Measurements from ENCODE around the gene POLR2J2.
"Not testable (repeated sequence)": the region's sequence is repeated elsewhere in the genome, so short reads cannot be mapped to it uniquely, and the experiment has no call there.

Gene POLR2J2

GRCh38 chr7:102671166-102671955, at the start of gene POLR2J2:
TSS of gene POLR2J2 (minus strand) at chr7:102671663. CDS start at chr7:102671601, 62 bp downstream.
- not testable (repeated sequence) for DNase-seq (ENCODE audit: low read depth)

GRCh38 chr7:102718491-102718890, 47.0 kb upstream of the POLR2J2 start:
- not testable (repeated sequence) for DNase-seq (ENCODE audit: low read depth)

DNA sequence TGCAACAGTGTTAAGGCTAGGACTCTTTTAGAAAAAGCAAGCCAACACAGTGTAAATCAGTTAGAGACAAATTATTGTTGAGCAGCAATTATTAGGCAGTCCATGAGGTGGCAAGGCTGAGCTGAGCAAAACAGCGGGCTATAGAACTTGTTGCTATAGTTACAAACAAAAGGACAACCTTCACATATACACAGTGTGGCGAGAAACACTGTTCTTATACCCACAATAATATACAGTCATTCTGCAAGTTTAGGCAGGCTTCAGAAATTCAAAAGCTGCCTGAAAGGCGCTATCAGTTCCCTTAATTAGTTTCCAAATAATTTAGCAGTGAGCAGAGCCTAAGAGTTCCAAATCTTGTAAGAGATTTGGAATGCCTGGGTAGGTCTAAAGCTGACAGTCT, 44.3 kb upstream of the POLR2J2 start:
- not testable (repeated sequence) for DNase-seq (ENCODE audit: low read depth)

DNA sequence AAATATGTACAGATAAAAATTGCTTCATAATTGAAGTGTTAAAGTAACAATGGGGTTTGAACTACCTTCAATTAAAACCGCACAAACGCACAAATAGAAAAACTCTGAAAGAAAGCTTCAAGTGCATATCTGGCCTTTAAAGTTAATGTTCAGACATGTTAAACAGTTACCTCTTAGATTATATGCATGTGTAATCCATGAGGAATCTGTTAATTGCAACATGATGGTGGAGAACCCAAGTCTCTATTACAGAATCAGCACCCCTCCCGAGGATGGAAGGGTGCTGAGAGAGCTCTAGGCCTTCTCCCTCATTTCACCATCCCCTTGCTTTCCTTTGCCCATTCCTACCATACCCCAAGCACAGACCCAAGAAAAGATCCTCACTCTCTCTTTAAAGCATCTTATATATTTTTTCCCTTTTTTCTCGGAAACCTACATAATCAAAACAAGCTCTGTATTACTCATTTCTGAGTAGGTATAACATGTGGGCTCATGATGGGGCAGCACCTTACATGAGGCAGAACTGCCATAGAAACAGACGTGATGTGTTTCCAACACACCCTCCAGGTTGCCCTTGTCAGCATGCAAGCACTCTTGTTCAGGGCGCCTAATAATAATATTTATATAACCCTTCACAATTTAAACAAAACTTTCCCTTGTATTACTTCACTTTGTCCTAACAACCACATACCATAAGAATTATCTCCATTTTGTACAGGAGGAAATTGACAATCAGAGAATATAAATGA, 43.5 kb upstream of the POLR2J2 start:
- DNase-seq (ENCODE audit: low read depth) = not testable (repeated sequence)

- DNase-seq (ENCODE audit: low read depth) = not testable (repeated sequence)
These were observed 42.2 kb upstream of the POLR2J2 start for GRCh38 chr7:102713691-102714080.

GRCh38 chr7:102713011-102713690, 41.7 kb upstream of the POLR2J2 start:
- DNase-seq (ENCODE audit: low read depth) = not testable (repeated sequence)

DNA sequence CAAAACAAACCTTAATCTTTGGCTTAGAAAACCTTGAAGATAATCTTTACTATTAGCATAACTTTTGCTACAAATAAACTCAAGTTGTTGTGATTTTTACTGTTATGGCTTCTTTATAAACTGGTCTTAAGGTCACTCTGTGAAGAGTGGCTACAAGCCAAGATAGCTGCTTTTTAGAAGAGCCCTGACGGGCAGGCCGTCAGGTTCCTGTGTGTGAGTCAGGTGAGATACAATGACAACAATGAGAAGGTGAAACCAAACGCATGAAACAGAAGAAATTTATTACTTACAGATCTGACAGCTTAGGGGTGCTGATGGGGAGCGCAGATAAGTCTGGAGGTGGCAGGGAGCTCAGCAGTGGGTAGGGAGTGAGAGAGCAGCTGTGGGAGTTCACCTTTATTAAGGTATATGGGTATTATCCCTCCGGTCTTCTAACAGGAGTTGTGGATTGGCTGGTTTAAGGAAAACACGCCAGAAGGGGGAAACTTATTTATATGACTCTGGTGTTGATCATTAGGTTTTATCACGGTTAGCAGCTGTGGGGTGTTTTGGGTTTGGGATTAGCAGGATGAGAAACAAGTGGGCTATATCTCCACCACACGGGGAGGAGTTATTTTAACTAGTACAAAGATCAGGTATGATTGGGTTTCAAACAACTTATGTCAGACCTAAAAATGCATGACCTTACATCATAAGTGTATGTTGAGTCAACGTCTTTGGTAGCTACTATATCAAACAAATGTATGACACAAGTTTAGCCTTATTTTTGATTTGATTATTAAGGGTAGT, 27.7 kb upstream of the POLR2J2 start:
- not testable (repeated sequence) for DNase-seq (ENCODE audit: low read depth)

- not testable (repeated sequence) for DNase-seq (ENCODE audit: low read depth)
These were observed 26.4 kb upstream of the POLR2J2 start for GRCh38 chr7:102697642-102698512.

DNA sequence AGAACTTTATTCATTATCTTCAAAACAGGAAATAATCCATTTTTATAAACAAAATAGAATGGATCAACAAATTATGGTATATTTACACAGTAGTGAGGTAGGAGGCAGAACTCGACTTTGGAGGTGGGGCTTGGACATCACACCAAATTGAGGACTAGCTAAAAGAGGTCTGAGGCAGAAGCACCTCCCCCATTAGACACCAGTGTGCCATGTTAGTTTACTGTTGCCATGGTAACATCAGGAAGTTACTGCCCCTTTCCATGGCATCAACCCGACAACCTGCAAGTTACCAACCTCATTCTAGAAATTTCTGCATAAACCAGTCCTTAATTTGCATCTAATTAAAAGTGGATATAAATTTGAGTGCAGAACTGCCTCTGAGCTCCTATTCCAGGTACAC, 24.5 kb upstream of the POLR2J2 start:
- not testable (repeated sequence) for DNase-seq (ENCODE audit: low read depth)

DNA sequence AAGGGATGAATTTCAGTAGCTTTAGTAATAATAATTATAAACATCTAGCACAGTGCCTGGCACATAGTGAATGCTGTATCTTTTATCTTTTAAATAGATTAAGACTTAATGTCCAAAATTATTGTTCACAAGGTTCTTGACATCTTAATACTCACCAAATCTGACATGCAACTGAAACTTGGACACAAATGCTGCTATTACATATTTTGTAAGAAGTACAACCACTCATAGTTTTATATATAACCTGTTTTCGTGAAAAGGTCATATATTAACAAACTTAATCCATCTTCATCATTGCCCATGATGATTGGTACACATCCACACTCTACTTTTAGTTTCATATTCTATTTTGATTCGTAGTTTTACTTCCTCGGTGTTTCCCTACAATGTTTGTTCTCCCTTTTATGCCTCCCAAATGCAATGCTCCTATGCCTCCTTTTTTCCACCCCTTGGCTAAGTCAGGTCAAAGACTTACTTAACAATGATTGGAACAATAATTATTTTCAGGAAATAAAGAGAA, 23.6 kb upstream of the POLR2J2 start:
- not testable (repeated sequence) for DNase-seq (ENCODE audit: low read depth)

DNA sequence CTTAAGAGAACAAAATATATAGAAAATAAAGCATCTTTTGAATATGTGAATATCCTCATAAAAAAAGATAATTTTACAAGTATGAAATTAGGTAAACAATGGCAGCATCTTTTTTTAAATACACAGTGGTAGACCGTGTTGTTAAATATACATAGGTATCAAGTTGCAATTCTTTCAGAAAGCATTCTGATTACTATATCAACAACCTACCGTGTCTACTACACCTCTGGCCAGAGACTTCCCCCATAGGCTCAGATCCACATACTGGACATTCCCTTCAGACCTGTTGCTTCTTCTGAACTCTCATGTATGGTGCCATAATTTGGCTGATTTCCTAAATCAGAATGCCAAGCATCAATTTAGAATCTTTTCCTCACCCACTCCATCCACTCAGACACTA, 22.5 kb upstream of the POLR2J2 start:
- DNase-seq (ENCODE audit: low read depth) = not testable (repeated sequence)

GRCh38 chr7:102690602-102691001, 19.1 kb upstream of the POLR2J2 start:
- not testable (repeated sequence) for DNase-seq (ENCODE audit: low read depth)

DNA sequence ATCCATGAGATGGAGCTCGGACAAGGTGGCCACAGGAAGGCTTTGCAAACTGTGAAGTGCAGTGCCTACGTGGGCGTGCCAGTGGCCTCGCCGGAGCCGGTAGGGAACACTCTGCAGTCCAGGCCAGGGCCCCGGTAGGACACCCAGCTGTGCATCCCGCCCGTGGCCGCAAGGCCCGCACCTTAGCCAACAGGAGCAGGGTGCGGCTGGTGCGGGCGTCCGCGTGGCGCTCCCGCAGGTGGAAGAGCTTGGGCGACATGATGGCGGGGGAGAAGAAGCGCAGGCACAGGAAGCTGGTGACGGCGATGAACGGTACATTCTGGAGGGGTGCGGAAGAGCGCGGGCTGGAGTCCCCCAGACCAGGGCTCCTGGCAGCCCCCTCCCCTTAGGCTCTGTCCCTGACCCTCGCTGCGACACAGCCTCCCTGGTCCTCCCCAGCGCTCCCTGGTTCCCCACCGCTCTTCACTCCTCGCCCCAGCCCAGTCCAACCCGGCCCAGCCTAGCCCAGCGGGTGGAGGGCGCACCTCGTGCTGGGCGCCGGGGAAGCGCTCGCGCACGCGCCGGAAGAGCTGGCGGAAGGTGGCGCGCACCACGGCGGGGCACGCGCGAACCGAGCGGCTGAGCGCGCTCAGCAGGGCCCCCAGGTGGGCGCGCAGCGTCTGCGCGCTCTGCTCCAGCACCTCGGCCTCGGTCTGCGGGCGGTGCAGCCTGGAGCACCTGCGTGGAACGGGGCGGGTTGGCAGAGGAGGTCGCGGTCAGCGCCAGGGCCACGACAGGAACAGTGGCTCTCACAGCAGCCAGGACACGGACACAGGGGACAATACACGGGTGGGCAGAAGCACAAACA, 18.2 kb upstream of the POLR2J2 start:
- not testable (repeated sequence) for DNase-seq (ENCODE audit: low read depth)

- not testable (repeated sequence) for DNase-seq (ENCODE audit: low read depth)
These were observed 17.0 kb upstream of the POLR2J2 start for GRCh38 chr7:102688299-102689036.

DNA sequence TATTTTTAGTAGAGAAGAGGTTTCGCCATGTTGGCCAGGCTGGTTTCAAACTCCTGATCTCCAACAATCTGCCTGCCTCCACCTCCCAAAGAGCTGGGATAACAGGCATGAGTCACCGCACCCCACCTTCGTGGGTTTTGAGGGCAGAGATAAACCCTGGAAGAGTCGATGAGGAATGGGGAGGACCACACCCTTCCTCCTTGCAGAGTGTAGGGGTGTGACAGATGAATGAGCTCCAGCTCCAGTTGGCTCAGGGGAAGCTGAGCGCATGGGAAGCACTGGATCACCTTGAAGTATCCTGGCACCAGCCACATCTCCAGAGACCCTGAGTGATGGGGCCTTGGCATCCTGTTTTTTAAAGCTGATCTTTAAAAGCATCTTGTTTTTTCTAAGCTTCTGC, 11.1 kb upstream of the POLR2J2 start:
- not testable (repeated sequence) for DNase-seq (ENCODE audit: low read depth)

DNA sequence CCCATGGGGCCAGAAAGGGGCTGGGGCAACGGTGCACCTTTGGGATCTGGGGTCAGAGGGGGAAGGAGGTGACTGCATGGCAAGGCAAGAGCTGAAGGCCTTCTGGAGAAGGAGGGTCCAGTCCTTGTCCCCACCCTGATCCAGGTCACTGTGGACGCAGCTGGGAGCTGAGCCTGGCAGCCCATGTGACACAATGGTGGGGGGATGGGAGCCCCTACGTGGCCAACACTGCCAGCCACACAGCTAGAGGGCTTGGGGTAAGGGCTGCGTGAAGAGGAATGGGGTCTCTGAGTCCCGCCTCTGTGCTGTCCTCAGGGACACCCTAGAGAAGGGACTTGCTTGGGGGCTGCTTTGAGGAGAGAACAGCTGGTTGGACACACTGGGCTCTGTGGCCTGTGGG, 9.3 kb upstream of the POLR2J2 start:
- DNase-seq (ENCODE audit: low read depth) = not testable (repeated sequence)

DNA sequence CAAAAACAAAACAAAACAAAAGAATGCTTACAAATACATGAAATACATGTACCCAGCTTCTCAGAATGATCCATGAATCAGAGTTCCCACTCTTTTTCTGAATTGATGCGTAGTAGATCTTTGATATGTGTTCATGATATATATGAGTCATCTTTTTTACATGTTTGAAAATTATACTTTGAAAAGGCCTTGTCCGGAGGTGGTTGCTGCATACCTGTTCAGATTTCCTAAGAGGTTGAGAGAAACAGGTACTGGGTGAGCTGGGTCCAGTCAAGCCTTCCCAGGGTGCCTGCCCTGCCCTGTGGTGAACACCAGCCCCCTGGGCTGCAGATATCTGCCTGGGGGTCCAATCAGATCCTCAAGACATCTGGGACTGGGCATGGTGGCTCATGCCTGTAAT, 4.1 kb upstream of the POLR2J2 start:
- not testable (repeated sequence) for DNase-seq (ENCODE audit: low read depth)

GRCh38 chr7:102673447-102674067, 2.1 kb upstream of the POLR2J2 start:
- DNase-seq (ENCODE audit: low read depth) = not testable (repeated sequence)

Data from stimulated activated CD8-positive, alpha-beta memory T cell treated with anti-CD3 and anti-CD28 coated beads, Interleukin-15, amount 100 ng/mL, for 1 hour (primary cell).